ENCODE data around the gene HAO2. TPM values are rescaled to one million over a fixed set of nuclear protein-coding genes. Genes with fewer than 3 reads are reported as not detected.

HAO2 gene
- not detected for polyA plus RNA-seq (2013, experiment 1 of 2)
- polyA plus RNA-seq (2013, experiment 2 of 2): not detected

GRCh38 chr1:119368554-119368953 lies at the start of gene HAO2:
TSS of gene HAO2 (plus strand) at chr1:119368785. CDS start at chr1:119381086, 12,301 bp downstream.
- no peaks in the 10 kb centered on the region for H3K36me3 ChIP-seq (ENCODE audit: control insufficient read depth, insufficient read depth, low read length)
- no peak within 1 kb of the TSS for H3K27ac ChIP-seq (ENCODE audit: low read depth, low read length, severe bottlenecking)
- no peaks in the 10 kb centered on the region for H3K9me3 ChIP-seq (ENCODE audit: control insufficient read depth, low read length)
- 60 to 77% methylated on average over 1 to 2 of the region's 2 CpGs for WGBS, 2 experiments (ENCODE audit: insufficient coverage in 2 of 2)
- no peak within 1 kb of the TSS for H3K4me3 ChIP-seq (ENCODE audit: extremely low read depth, insufficient read depth, low read length, poor library complexity, severe bottlenecking)
- H3K4me1 ChIP-seq (ENCODE audit: control insufficient read depth, insufficient read depth, low read length, poor library complexity, severe bottlenecking): peaks cover 4% of the 10 kb centered on the region

- H3K4me3 ChIP-seq (ENCODE audit: extremely low read depth, insufficient read depth, low read length, poor library complexity, severe bottlenecking): no peak overlapping the region
- no peaks in the 10 kb centered on the region for H3K36me3 ChIP-seq (ENCODE audit: control insufficient read depth, insufficient read depth, low read length)
- H3K27ac ChIP-seq (ENCODE audit: low read depth, low read length, severe bottlenecking): no peak overlapping the region
- H3K9me3 ChIP-seq (ENCODE audit: control insufficient read depth, low read length): no peaks in the 10 kb centered on the region
- H3K4me1 ChIP-seq (ENCODE audit: control insufficient read depth, insufficient read depth, low read length, poor library complexity, severe bottlenecking): no peaks in the 10 kb centered on the region
Observed at GRCh38 chr1:119320100-119320499, 48.5 kb upstream of the HAO2 start.

- H3K36me3 ChIP-seq (ENCODE audit: control insufficient read depth, insufficient read depth, low read length): no peaks in the 10 kb centered on the region
- WGBS, 2 experiments (ENCODE audit: insufficient coverage in 2 of 2): 83 to 90% methylated on average over 2 to 3 of the region's 5 CpGs
- H3K4me3 ChIP-seq (ENCODE audit: extremely low read depth, insufficient read depth, low read length, poor library complexity, severe bottlenecking): no peak overlapping the region
- no peaks in the 10 kb centered on the region for H3K9me3 ChIP-seq (ENCODE audit: control insufficient read depth, low read length)
- no peaks in the 10 kb centered on the region for H3K4me1 ChIP-seq (ENCODE audit: control insufficient read depth, insufficient read depth, low read length, poor library complexity, severe bottlenecking)
- no peak overlapping the region for H3K27ac ChIP-seq (ENCODE audit: low read depth, low read length, severe bottlenecking)
Observed at GRCh38 chr1:119321666-119322419, 46.7 kb upstream of the HAO2 start.

- H3K9me3 ChIP-seq (ENCODE audit: control insufficient read depth, low read length): no peaks in the 10 kb centered on the region
- H3K4me3 ChIP-seq (ENCODE audit: extremely low read depth, insufficient read depth, low read length, poor library complexity, severe bottlenecking): no peak overlapping the region
- no peaks in the 10 kb centered on the region for H3K4me1 ChIP-seq (ENCODE audit: control insufficient read depth, insufficient read depth, low read length, poor library complexity, severe bottlenecking)
- WGBS, 2 experiments (ENCODE audit: insufficient coverage in 2 of 2): 93 to 95% methylated on average over 5 of the region's 5 CpGs
- no peak overlapping the region for H3K27ac ChIP-seq (ENCODE audit: low read depth, low read length, severe bottlenecking)
- H3K36me3 ChIP-seq (ENCODE audit: control insufficient read depth, insufficient read depth, low read length): no peaks in the 10 kb centered on the region
Observed at GRCh38 chr1:119323216-119323982, 45.2 kb upstream of the HAO2 start.

GRCh38 chr1:119324198-119324597 lies 44.4 kb upstream of the HAO2 start:
- Histone ChIP-seq H3K9me3 (ENCODE audit: control insufficient read depth, low read length) (no peaks in the 10 kb centered on the region), H3K4me1 (ENCODE audit: control insufficient read depth, insufficient read depth, low read length, poor library complexity, severe bottlenecking) (no peaks in the 10 kb centered on the region), H3K27ac (ENCODE audit: low read depth, low read length, severe bottlenecking) (no peak overlapping the region), H3K36me3 (ENCODE audit: control insufficient read depth, insufficient read depth, low read length) (no peaks in the 10 kb centered on the region), H3K4me3 (ENCODE audit: extremely low read depth, insufficient read depth, low read length, poor library complexity, severe bottlenecking) (no peak overlapping the region)
- WGBS, 2 experiments (ENCODE audit: insufficient coverage in 2 of 2): no CpG with 5 or more reads among the region's 1 CpG

- Histone ChIP-seq H3K4me1 (ENCODE audit: control insufficient read depth, insufficient read depth, low read length, poor library complexity, severe bottlenecking) (no peaks in the 10 kb centered on the region), H3K9me3 (ENCODE audit: control insufficient read depth, low read length) (no peaks in the 10 kb centered on the region), H3K27ac (ENCODE audit: low read depth, low read length, severe bottlenecking) (no peak overlapping the region), H3K36me3 (ENCODE audit: control insufficient read depth, insufficient read depth, low read length) (no peaks in the 10 kb centered on the region), H3K4me3 (ENCODE audit: extremely low read depth, insufficient read depth, low read length, poor library complexity, severe bottlenecking) (no peak overlapping the region)
- 35 to 40% methylated on average over 5 to 7 of the region's 7 CpGs for WGBS, 2 experiments (ENCODE audit: insufficient coverage in 2 of 2)
Observed at GRCh38 chr1:119326251-119326650, 42.3 kb upstream of the HAO2 start.

GRCh38 chr1:119327094-119327449 lies 41.5 kb upstream of the HAO2 start:
- Histone ChIP-seq H3K4me1 (ENCODE audit: control insufficient read depth, insufficient read depth, low read length, poor library complexity, severe bottlenecking) (no peaks in the 10 kb centered on the region), H3K36me3 (ENCODE audit: control insufficient read depth, insufficient read depth, low read length) (no peaks in the 10 kb centered on the region), H3K27ac (ENCODE audit: low read depth, low read length, severe bottlenecking) (no peak overlapping the region), H3K9me3 (ENCODE audit: control insufficient read depth, low read length) (no peaks in the 10 kb centered on the region), H3K4me3 (ENCODE audit: extremely low read depth, insufficient read depth, low read length, poor library complexity, severe bottlenecking) (peak overlapping the region; percentile 25)
- 17% methylated on average over 3 of the region's 18 CpGs; no CpG with 5 or more reads in 1 of the 2 experiments for WGBS, 2 experiments (ENCODE audit: insufficient coverage in 2 of 2)

GRCh38 chr1:119327450-119328155 lies 41.0 kb upstream of the HAO2 start:
- H3K27ac ChIP-seq (ENCODE audit: low read depth, low read length, severe bottlenecking): no peak overlapping the region
- H3K4me1 ChIP-seq (ENCODE audit: control insufficient read depth, insufficient read depth, low read length, poor library complexity, severe bottlenecking): no peaks in the 10 kb centered on the region
- no peaks in the 10 kb centered on the region for H3K9me3 ChIP-seq (ENCODE audit: control insufficient read depth, low read length)
- no peaks in the 10 kb centered on the region for H3K36me3 ChIP-seq (ENCODE audit: control insufficient read depth, insufficient read depth, low read length)
- 5% methylated on average over 28 to 29 of the region's 34 CpGs for WGBS, 2 experiments (ENCODE audit: insufficient coverage in 2 of 2)
- peak overlapping the region; percentile 25 for H3K4me3 ChIP-seq (ENCODE audit: extremely low read depth, insufficient read depth, low read length, poor library complexity, severe bottlenecking)

GRCh38 chr1:119329541-119330461 lies 38.8 kb upstream of the HAO2 start:
- no peaks in the 10 kb centered on the region for H3K4me1 ChIP-seq (ENCODE audit: control insufficient read depth, insufficient read depth, low read length, poor library complexity, severe bottlenecking)
- H3K36me3 ChIP-seq (ENCODE audit: control insufficient read depth, insufficient read depth, low read length): no peaks in the 10 kb centered on the region
- H3K9me3 ChIP-seq (ENCODE audit: control insufficient read depth, low read length): no peaks in the 10 kb centered on the region
- 89% methylated on average over 4 of the region's 8 CpGs for WGBS, 2 experiments (ENCODE audit: insufficient coverage in 2 of 2)
- no peak overlapping the region for H3K27ac ChIP-seq (ENCODE audit: low read depth, low read length, severe bottlenecking)
- H3K4me3 ChIP-seq (ENCODE audit: extremely low read depth, insufficient read depth, low read length, poor library complexity, severe bottlenecking): no peak overlapping the region
